ENCODE results near the gene COL21A1.

The COL21A1 gene

DNA sequence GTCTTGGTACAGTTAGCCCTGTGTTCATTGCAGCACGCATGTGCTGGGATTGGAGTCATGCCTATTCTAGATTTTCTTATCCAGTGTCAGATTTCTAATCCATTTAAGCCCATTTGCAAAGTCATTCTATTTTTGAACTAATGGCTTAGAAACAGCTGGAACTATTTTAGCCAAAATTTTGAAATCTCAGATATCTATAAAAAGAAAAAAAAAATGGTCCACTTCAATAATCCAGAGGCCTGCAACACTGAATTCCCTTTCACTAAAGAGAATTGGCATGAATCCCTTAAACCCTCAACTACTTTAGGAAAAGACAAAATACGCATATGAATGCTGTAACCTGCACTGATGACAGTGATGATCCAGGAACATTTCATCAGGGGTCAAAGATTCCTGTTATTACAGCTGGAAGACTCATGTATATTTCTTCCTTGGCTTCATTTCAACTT, 1.5 kb downstream of the COL21A1 start:
- no peak for ATAC-seq
- DNase-seq = no peak

DNA sequence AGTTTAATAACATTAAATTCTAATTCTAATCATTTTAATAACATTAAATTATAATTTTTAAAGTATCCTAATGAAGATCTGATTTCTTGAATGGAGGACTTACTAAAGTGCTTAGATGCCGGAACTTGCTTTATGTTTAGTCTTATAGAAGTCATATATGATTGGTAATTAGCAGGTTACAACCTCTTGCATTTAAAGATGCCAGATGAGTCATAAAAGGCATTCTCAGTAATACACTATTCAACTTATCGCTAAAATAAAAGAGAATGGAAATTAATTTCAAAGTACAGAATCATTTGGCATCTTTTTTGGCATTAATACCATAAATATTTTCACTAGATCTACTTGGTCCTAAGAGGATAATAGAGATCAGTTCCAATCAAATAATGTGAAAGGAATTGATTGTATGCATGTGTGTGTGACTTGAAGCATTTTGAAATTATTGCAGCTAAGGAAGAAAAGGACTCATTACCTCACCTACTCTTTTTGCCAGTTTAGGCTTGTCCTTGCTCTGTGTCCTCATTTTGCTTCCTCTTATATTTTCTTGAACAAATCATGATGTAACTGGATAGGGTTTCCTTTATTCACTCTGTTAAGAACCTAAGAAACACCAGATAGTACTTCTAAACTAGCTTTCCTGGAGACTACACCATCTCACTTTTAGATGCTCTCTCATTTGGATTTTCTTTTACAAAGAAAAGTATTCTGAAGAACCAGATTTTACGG, 2.7 kb downstream of the COL21A1 start:
- DNase-seq = no peak
- no peak for ATAC-seq

DNA sequence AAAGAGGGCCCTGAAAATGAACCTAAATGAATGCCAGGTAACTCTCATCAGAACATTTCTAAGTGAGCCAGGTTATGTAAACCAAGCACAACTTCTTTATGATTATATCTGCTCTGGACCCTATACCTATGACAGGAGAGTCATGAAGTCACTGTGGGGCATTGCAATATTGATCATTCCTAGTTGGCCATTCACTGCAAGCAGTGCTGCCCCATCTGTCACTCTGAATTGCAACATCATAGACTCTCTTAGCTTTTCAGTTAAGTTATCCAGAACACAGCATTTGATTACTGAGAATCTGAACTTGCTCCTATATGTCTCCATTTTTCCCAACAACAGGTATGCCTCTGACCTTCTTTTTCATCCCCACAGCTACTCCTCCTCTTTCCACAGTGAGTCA, 3.3 kb downstream of the COL21A1 start:
- DNase-seq = no peak

DNA sequence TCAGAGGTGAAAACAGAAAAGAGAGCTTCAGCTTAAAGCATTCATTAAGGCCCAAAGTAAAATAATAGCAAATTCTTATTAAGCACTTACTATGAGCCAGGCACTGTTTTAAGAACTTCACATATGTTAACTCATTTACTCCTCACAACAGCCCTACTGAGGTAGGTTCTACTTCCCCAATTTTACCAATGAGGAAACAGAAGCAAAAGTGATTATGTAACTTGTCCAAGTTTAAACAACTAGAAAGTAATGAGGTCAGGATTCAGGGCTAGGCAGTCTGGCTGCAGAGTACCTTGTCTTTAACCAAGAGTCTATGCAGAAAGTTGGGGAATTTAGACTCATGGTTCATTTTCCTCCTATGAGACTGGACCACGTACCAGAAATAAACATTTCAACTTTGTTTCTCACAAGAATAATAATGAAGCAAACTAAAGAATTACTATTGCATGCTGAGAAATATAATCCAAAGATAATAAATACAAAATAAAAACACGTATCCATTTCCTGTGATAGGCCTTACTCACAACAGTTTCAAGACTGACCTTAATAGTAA, 3.8 kb downstream of the COL21A1 start:
- no peak for ATAC-seq
- DNase-seq = no peak

More for the DNA sequence above, 3.3 kb downstream of the COL21A1 start:
- no peak for ATAC-seq

DNA sequence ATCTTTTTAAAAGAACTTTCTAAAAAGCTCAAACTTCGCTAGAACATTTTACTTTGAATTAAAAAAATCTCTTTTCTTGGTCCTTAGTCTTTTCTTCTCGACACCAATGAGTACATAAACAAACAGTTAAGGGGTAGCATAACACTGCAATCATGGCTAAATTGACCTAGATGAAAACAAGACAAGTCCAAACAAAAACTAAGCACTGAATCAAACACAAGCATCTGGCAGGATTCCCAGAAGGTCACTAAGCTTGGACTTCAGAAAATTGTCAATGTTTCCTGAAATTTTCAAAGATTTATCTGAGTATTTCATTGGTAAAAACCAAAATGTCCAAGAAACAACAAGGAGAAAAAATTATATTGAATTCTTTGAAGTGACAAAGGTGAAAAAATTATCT, 5.0 kb downstream of the COL21A1 start:
- DNase-seq = no peak

DNA sequence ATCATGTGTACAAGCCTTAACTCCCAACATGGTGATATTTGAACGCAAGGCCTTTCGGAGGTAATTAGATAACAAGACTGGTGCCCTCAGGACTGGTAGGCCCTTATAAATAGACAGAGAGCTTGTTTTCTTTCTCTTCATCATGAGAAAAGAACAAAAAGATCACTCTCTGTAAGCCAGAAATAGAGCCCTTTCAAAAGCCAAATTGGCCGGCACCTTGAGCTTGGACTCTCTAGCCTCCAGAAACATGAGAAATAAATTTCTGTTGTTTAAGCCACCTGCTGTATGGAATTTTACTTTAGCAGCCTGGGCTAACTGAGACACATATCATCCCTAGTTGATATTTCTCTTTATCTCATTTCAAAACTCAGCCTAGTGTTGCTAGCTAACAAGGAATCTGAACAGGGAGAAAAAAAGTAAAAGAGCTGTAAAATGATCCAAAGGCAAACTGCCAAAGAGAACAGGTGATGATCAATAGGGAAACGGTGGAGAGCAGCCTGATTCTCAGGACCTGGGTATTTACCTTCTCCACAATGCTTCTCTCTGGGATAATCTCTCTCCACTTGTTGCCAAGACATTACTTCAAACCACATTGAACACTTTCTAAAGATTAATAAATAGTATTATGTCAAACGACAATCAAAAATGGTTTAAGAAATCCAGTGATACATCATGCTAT, 6.1 kb downstream of the COL21A1 start:
- no peak for ATAC-seq
- no peak for DNase-seq

More for the DNA sequence above, 5.0 kb downstream of the COL21A1 start:
- ATAC-seq = no peak

DNA sequence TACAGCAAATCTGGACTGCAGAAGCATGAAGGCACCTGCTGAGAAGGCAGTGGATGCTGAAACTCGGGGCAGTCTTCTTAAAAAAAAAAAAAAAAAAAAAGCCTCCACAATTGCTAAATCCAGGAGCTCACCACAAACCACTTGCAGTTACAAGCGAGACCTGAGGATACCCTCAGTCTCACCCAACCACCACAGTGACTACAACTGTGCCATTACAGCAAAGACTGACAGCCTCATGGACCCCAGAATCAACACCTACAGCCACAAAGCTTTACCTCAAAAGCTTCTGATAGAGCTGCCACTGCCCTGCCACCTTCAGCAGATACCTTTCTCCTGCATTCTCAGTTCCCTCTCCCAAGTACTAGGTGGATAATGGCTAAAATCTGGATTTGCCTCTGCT, 9.0 kb downstream of the COL21A1 start:
- ATAC-seq (no peak), DNase-seq (no peak)

DNA sequence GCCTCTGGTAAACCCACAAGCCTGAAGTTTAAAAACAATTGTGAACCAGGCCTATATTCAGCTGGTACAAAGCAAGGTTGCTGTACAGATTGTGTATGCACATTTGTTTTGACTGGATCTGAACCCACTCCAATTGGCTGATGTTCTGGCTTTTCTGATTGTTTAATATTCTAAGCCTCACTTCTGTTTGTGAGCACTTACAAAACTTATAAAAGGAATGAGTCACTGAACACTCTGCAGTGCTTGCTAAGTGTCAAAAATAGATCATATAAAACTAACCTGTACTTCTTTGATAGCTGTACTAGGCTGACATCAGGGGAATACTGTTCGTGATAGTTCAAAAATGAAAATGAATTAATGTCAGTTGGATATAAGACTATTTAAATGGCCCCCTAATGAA, 12.1 kb downstream of the COL21A1 start:
- ATAC-seq (no peak), DNase-seq (no peak)

DNA sequence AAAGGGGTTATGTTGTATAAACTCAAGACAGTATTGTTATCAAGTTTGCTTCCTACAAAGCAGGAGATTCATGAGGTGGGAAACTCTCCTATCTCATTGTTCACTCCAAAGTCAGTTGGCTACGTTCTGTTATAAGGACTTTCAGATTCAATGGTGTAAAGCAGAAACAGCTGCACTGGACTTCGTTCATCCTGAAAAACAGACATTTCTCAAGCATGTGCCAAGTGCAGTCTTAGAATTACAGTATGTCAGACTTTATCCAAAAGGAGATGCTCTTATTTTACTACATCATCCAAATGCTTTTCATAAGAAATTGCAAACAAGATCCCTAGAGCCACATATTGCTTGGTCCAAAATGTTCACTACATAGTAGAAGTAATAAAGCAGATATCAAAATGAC, 14.9 kb downstream of the COL21A1 start:
- no peak for DNase-seq

DNA sequence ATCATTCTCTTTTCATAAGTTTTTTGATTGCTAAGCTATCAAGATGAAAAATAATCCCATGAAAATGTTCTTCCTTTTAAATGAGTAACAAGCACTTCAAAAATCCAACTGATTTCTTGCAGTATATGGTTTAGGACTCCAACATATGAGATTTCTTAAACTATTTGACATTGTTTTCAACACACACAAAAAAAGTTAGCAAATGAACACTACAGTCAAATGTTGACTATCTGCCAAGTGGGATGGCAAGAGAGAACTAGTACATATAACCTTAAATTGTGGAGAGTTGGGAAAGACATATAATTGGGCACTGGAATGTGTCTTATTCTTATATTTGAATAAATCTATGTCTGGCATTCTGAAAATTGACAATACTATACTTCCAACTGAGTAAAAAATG, 15.6 kb downstream of the COL21A1 start:
- DNase-seq (no peak), ATAC-seq (no peak)

More for the DNA sequence above, 14.9 kb downstream of the COL21A1 start:
- no peak for ATAC-seq

DNA sequence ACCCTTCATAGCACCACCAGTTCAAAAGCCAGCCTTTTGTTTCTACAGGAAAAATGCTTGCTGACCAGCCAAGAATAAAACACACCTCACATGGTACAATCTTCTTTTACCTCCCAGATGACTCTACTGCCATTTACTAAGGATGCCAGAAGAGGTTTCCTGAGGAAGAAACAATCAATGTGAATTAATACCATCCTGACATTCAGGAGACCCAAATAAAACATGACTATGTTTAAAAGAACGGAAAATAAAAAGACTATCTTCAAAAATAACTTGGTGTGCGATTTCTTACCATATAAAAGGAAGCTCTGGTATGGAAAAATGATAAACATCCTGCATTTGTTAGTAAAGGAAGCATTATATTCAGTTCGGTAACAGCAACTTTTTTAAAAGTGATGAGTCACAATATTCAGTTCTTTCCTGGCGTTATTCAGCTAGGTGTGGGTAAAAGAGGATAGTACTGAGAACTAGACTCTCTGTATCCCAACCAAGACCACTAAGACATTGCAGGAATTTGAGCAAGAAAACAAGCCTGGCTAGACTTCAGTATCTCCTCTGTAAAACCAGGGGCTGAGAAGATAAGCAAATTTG, 16.3 kb downstream of the COL21A1 start:
- ATAC-seq = no peak
- no peak for DNase-seq

DNA sequence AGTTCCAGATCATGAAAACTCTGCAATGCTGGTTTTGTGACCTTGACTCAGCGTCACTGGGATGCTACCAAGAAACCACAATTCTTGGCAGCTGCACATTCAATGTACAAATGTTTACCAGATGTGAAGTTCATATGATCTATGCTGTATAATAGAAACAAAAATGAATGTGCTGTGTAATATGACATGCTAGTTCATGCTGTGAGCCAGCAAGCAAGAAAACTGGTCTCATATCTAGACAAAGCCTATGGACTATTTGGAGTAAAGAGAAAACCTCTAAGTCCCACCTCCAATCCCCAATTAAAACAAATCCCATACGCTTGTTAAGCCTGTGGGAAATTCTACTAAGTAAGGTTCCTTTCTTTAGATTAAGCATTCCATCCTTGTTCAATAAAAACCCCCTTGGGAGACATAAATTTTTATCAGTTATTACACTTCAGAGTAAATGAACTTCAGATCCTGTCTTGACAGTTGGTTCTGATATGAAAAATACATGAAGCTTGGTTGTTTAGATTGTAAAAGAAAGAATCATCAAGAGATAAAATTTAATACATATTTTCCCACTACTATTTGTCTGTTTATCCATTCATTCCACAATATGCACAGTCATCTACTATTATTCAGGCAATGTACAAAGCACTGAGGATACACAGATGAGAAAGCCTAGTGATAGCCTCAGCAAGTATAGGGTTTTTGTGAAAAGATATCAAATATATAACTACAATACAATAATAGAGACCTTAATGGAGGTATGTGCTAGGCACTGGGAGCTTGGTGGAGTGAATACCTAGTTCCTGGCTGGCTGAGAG, 20.1 kb downstream of the COL21A1 start:
- no peak for DNase-seq
- no peak for ATAC-seq

DNA sequence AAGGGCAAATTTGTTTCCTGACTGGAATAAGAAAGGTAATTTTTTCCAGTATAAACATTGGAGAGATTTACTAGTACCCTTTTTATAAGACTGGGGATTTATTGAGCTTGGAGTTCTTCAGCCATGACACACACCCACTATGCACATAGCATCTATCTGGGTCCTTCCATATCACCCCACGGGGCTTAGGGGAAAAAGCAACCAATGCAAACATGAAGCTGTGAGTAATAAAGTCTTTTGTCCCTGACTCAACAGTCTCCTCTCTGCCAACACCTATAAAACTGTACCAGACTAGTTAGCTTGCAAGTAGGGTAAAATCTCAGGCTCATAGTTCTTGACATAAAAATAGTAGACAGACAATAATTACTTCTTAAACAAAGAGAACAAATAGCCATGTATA, 23.4 kb downstream of the COL21A1 start:
- DNase-seq (no peak), ATAC-seq (no peak)

DNA sequence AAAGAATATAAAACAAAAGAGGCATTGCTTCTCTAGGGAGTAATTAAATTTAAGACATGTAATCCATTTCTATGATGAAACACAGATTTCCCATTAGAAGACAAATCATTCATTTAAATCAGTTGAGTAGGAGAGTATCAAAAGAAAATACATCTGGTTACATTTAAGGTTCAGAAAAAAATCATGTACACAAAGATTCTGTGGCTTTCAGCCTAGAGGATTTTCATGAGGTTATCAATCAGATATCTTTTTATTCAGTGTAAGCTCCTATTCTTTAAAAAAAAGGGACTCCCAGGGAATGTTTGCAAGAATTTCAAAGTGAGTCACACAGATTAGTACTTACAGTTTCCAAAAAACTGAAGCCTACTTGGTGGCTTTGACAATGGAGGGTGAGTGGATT, 24.9 kb downstream of the COL21A1 start:
- DNase-seq (no peak), ATAC-seq (no peak)

DNA sequence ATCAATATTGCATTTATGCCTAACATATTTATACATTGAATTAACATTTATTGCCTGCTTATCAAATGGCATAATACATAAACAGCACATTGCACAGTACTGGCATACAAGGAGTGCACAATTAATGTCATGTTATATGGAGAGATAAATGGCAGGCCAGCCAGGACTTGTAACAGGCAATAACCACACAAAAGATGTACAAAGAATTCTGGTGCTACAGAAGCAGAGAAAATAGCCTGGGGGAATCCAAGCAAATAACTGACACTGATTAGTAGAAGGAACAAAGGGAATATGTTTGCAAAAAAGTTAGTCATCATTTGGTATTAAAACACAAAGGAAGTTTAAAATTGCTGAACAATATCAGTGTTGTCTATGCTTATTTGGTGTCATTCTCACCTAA, 27.3 kb downstream of the COL21A1 start:
- ATAC-seq (no peak), DNase-seq (no peak)

DNA sequence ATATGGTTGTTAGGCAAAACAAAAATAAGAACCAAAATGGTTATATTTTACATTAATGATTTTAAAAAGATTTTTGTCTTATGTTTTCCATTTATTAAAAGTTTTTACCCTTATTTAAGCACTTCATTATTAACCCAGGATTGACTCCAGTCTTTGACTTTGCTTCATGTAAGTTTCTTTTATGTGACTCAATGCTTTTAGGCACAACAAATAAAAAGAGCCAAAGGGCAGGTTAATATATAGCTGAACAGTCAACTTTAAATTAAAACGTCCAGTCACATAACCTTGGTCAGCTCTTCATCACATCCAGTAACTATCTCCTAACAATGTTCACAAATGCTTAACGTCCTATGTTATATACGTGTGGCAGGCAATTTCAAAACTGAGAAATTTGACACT, 32.7 kb downstream of the COL21A1 start:
- no peak for ATAC-seq
- no peak for DNase-seq

DNA sequence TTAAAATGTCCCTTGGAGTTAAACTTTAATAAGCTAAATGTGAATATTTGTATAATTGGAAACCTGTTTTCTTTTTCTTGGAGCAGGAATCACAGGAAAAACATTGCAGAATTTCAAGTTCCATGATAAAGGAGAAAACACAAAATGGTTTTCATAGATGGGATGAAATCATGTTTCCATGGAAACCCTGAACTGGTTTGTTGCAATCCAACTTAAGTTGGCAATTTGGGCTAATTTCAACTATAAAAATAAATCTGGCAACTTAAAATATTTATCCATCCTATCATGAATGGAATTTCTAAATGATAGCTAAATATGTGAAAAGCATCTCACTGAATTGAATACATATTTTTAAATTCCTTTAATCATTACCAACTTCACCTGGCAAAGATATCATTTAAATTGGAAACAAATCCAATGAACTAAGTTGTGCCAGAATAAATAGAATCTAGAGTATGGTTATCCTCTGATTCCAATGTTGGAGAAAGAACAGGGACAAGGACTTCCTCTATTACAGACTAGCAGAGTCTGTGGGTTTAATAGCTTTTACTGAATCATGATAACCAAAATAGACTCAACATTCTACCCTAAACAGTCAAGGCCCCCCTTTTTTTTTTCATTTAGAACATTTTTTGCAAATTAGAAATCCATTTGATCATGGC, 33.2 kb downstream of the COL21A1 start:
- DNase-seq = no peak
- no peak for ATAC-seq

DNA sequence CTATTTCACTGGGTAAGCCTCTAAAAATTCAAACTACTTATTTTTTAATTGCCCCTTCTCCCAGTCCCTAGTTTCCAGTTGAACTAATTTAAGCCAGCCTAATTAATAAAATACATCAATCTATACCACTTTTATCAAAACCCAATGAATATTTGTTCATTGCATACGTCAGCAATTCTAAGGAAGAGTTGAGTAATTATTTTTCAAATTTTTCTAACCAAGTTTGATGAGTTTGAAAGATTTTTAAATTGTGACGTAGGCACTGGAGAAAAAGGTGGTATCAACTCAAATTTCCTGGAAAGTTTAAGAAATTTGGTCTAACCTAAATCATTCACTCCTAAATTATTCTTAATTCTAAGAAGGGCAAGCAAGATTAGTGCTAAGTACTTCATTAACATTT, 35.7 kb downstream of the COL21A1 start:
- no peak for ATAC-seq
- DNase-seq = no peak

DNA sequence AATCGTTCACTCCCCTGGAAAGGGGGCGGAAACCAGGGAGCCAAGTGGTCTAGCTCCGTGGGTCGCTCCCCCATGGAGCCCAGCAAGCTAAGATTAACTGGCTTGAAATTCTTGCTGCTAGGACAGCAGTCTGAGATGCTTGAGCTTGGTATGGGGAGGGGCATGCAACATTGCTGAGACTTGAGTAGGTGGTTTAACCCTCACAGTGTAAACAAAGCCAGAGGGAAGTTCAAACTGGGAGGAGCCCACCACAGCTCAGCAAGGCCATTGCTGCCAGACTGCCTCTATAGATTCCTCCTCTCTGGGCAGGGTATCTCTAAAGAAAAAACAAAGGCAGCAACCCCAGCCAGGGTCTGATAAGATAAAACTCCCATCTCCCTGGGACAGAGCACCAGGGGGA, 43.2 kb downstream of the COL21A1 start:
- no peak for ATAC-seq
- DNase-seq = no peak

DNA sequence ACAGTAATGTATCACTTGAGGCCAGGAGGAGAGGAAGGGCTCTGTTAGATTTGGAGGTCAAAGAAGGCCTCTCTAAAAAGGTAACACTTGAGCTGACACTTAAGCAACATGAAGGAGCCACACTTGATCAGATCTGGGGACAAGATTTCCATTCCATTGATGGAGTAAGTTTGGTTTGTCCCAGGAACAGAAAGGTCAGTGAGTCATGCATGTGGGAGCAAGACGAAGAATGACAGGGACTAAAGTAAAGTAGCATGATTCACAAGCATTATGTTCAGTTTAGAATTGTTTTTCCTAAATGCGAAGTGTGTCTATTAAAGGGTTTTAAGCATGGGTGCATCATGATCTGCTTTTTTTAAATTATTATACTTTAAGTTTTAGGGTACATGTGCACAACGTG, 47.4 kb downstream of the COL21A1 start:
- no peak for ATAC-seq
- no peak for DNase-seq

DNA sequence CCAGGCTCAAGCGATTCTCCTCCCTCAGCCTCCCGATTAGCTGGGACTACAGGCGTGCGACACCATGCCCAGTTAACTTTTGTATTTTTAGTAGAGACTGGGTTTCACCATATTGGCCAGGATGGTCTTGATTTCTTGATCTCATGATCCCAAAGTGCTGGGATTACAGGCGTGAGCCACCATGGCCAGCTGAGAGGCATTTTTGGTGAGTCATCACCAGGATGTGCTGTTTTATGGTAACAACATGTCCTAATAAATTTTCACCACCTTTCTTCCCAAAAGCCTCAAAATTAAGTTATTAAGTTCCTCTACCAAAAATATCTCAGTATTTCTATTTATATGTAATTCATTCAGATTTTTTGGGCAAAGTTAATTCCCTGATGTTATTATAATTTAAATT, 53.5 kb downstream of the COL21A1 start:
- ATAC-seq (no peak), DNase-seq (no peak)

DNA sequence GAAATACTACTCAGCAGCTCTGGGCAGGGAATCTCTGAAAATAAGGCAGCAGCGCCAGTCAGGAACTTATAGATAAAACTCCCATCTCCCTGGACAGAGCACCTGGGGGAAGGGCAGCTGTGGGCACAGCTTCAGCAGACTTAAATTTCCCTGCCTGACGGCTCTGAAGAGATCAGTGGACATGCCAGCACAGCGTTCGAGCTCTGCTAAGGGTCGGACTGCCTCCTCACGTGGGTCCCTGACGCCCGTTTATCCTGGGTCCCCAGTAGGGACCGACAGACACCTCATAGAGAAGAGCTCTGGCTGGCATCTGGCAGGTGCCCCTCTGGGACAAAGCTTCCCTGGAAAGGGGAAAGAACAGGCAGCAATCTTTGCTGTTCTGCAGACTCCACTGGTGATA, 59.0 kb downstream of the COL21A1 start:
- ATAC-seq = no peak
- DNase-seq = no peak

Data from stimulated activated naive CD8-positive, alpha-beta T cell treated with anti-CD3 and anti-CD28 coated beads, Interleukin-15, Interleukin-2, amounts not matched to agents 100 U/mL and 50 U/mL, for 24 hours (primary cell).